ENCODE results near the gene RBM20. TPM values are rescaled to one million over a fixed set of nuclear protein-coding genes. Genes with fewer than 3 reads are reported as not detected.

Gene RBM20
- total RNA-seq, 1 donor from 2014 or later, result 1.0 TPM

- DNase-seq (ENCODE audit: low spot score), result no peak
- Mint-ChIP-seq H3K36me3 (ENCODE audit: low read depth, unreplicated experiment) (no peaks in the 10 kb centered on the region), H3K27ac (ENCODE audit: unreplicated experiment) (no peak overlapping the region), H3K4me1 (ENCODE audit: unreplicated experiment) (peaks cover 1% of the 10 kb centered on the region), H3K27me3 (ENCODE audit: unreplicated experiment) (no peaks in the 10 kb centered on the region), H3K9me3 (ENCODE audit: unreplicated experiment) (no peaks in the 10 kb centered on the region), H3K4me3 (ENCODE audit: unreplicated experiment) (no peak overlapping the region)
- no peak for TF ChIP-seq CTCF (IDR thresholded peaks at IDR 0.05; ENCODE audit: unreplicated experiment)
Observed at GRCh38 chr10:110771486-110771885, 127.3 kb downstream of the RBM20 start.

GRCh38 chr10:110771991-110772390, 127.9 kb downstream of the RBM20 start:
- Mint-ChIP-seq H3K27ac (ENCODE audit: unreplicated experiment) (no peak overlapping the region), H3K4me3 (ENCODE audit: unreplicated experiment) (no peak overlapping the region), H3K4me1 (ENCODE audit: unreplicated experiment) (peaks cover 2% of the 10 kb centered on the region), H3K36me3 (ENCODE audit: low read depth, unreplicated experiment) (no peaks in the 10 kb centered on the region), H3K27me3 (ENCODE audit: unreplicated experiment) (no peaks in the 10 kb centered on the region), H3K9me3 (ENCODE audit: unreplicated experiment) (no peaks in the 10 kb centered on the region)
- DNase-seq (ENCODE audit: low spot score), result no peak
- no peak for TF ChIP-seq CTCF (IDR thresholded peaks at IDR 0.05; ENCODE audit: unreplicated experiment)

- H3K4me3 Mint-ChIP-seq (ENCODE audit: unreplicated experiment), result no peak overlapping the region
Observed at GRCh38 chr10:110772454-110773025, 128.4 kb downstream of the RBM20 start.

GRCh38 chr10:110773693-110774068, 129.5 kb downstream of the RBM20 start:
- Mint-ChIP-seq H3K27me3 (ENCODE audit: unreplicated experiment) (no peaks in the 10 kb centered on the region), H3K9me3 (ENCODE audit: unreplicated experiment) (no peaks in the 10 kb centered on the region), H3K4me3 (ENCODE audit: unreplicated experiment) (no peak overlapping the region), H3K4me1 (ENCODE audit: unreplicated experiment) (peaks cover 2% of the 10 kb centered on the region), H3K36me3 (ENCODE audit: low read depth, unreplicated experiment) (no peaks in the 10 kb centered on the region), H3K27ac (ENCODE audit: unreplicated experiment) (no peak overlapping the region)
- TF ChIP-seq CTCF (IDR thresholded peaks at IDR 0.05; ENCODE audit: unreplicated experiment), result no peak
- no peak for DNase-seq (ENCODE audit: low spot score)

More at GRCh38 chr10:110772454-110773025, 128.4 kb downstream of the RBM20 start:
- TF ChIP-seq CTCF (IDR thresholded peaks at IDR 0.05; ENCODE audit: unreplicated experiment), result no peak
- H3K36me3 Mint-ChIP-seq (ENCODE audit: low read depth, unreplicated experiment), result no peaks in the 10 kb centered on the region
- H3K4me1 Mint-ChIP-seq (ENCODE audit: unreplicated experiment), result peaks cover 2% of the 10 kb centered on the region
- no peaks in the 10 kb centered on the region for H3K27me3 Mint-ChIP-seq (ENCODE audit: unreplicated experiment)
- no peak overlapping the region for H3K27ac Mint-ChIP-seq (ENCODE audit: unreplicated experiment)
- no peaks in the 10 kb centered on the region for H3K9me3 Mint-ChIP-seq (ENCODE audit: unreplicated experiment)
- no peak for DNase-seq (ENCODE audit: low spot score)

GRCh38 chr10:110774069-110775019, 130.2 kb downstream of the RBM20 start:
- no peaks in the 10 kb centered on the region for H3K36me3 Mint-ChIP-seq (ENCODE audit: low read depth, unreplicated experiment)
- no peaks in the 10 kb centered on the region for H3K27me3 Mint-ChIP-seq (ENCODE audit: unreplicated experiment)
- H3K9me3 Mint-ChIP-seq (ENCODE audit: unreplicated experiment), result no peaks in the 10 kb centered on the region
- no peak for DNase-seq (ENCODE audit: low spot score)
- H3K4me1 Mint-ChIP-seq (ENCODE audit: unreplicated experiment), result peaks cover 2% of the 10 kb centered on the region
- no peak overlapping the region for H3K27ac Mint-ChIP-seq (ENCODE audit: unreplicated experiment)
- TF ChIP-seq CTCF (IDR thresholded peaks at IDR 0.05; ENCODE audit: unreplicated experiment), result no peak
- H3K4me3 Mint-ChIP-seq (ENCODE audit: unreplicated experiment), result no peak overlapping the region
